Mesendoderm (in vitro differentiated cells): ENCODE data around the gene INSR.

Experiments
- DNase-seq: peaks from one replicate; pipeline ENCODE4 v3.0.0; 2013
- H2AK5ac ChIP-seq: 2 replicates; pipeline ENCODE4 v1.6.1; 2013; ENCODE audit warnings: low read length, inconsistent platforms
- H2BK120ac ChIP-seq: 2 replicates; pipeline ENCODE4 v1.6.1; 2013; ENCODE audit warnings: low read depth, mild to moderate bottlenecking, low read length, moderate library complexity, mixed read lengths
- H2BK15ac ChIP-seq: replicated peaks from 2 replicates; pipeline ENCODE4 v1.6.1; 2013; ENCODE audit warnings: low read depth, mild to moderate bottlenecking, moderate library complexity
- H2BK5ac ChIP-seq: 2 replicates; pipeline ENCODE4 v1.6.1; 2013; ENCODE audit warnings: low read length, inconsistent platforms
- H3K18ac ChIP-seq: 2 replicates; pipeline ENCODE4 v1.6.1; 2013; ENCODE audit warnings: mild to moderate bottlenecking, low read length, mixed read lengths
- H3K23ac ChIP-seq: one replicate; pipeline ENCODE4 v1.6.1; 2013; ENCODE audit warnings: low read length
- H3K27ac ChIP-seq: 2 replicates; pipeline ENCODE4 v1.5.1; 2013; ENCODE audit warnings: low read depth, mild to moderate bottlenecking, inconsistent platforms, low read length, moderate library complexity
- H3K27me3 ChIP-seq: 2 replicates; pipeline ENCODE4 v1.6.1; 2013; ENCODE audit warnings: low read length, control low read depth, mild to moderate bottlenecking, inconsistent platforms; ENCODE audit not compliant: insufficient read depth, poor library complexity
- H3K36me3 ChIP-seq: 2 replicates; pipeline ENCODE4 v1.6.1; 2013; ENCODE audit warnings: low read length, inconsistent platforms; ENCODE audit not compliant: control insufficient read depth, insufficient read depth
- H3K4ac ChIP-seq: one replicate; pipeline ENCODE4 v1.6.1; 2013; ENCODE audit warnings: low read depth, mild to moderate bottlenecking, low read length, moderate library complexity
- H3K4me1 ChIP-seq: 2 replicates; pipeline ENCODE4 v1.6.1; 2013; ENCODE audit warnings: low read depth, low read length, inconsistent platforms; ENCODE audit not compliant: control insufficient read depth
- H3K4me2 ChIP-seq: 2 replicates; pipeline ENCODE4 v1.6.1; 2013; ENCODE audit warnings: low read length
- H3K4me3 ChIP-seq: 2 replicates; pipeline ENCODE4 v1.5.1; 2013; ENCODE audit warnings: mild to moderate bottlenecking, low read length
- H3K56ac ChIP-seq: one replicate; pipeline ENCODE4 v1.6.1; 2013; ENCODE audit warnings: low read length
- H3K79me1 ChIP-seq: 2 replicates; pipeline ENCODE4 v1.6.1; 2013; ENCODE audit warnings: low read length, inconsistent platforms
- H3K79me2 ChIP-seq: 2 replicates; pipeline ENCODE4 v1.6.1; 2013; ENCODE audit warnings: mild to moderate bottlenecking, low read length; ENCODE audit not compliant: control insufficient read depth, insufficient read depth
- H3K9ac ChIP-seq: 2 replicates; pipeline ENCODE4 v1.6.1; 2013; ENCODE audit warnings: low read length, inconsistent platforms
- H4K5ac ChIP-seq: one replicate; pipeline ENCODE4 v1.6.1; 2013; ENCODE audit warnings: low read length
- H4K8ac ChIP-seq: one replicate; pipeline ENCODE4 v1.6.1; 2013; ENCODE audit warnings: low read depth, mild to moderate bottlenecking, control low read depth, low read length, moderate library complexity
- WGBS: extraction: QIAGEN DNeasy Blood & Tissue Kit; methylation state at CpG from one replicate; pipeline ENCODE4 v1.1.7; 2013; ENCODE audit warnings: low lambda C conversion rate, missing lambda C conversion rate; ENCODE audit not compliant: insufficient coverage; ENCODE audit errors: extremely low coverage; 5-methylcytosine and 5-hydroxymethylcytosine counted together

INSR gene

GRCh38 chr19:7099597-7099921 is 194.7 kb downstream of the INSR start:
- no CpG with 5 or more reads among the region's 9 CpGs for WGBS
- no peak overlapping the region for H2BK120ac ChIP-seq
- H3K56ac ChIP-seq, result peak overlapping the region; percentile 98
- H3K27me3 ChIP-seq, result no peaks in the 10 kb centered on the region
- H3K79me1 ChIP-seq, result no peaks in the 10 kb centered on the region
- H2BK5ac ChIP-seq, result no peak overlapping the region
- no peak overlapping the region for H3K18ac ChIP-seq
- peak overlapping the region; percentile 80 for H3K9ac ChIP-seq
- DNase-seq, result no peak
- H3K4me2 ChIP-seq, result peak overlapping the region; percentile 56
- H4K8ac ChIP-seq, result no peak overlapping the region
- H3K4ac ChIP-seq, result no peak overlapping the region
- no peaks in the 10 kb centered on the region for H3K36me3 ChIP-seq
- H3K79me2 ChIP-seq, result no peaks in the 10 kb centered on the region
- H3K4me1 ChIP-seq, result no peaks in the 10 kb centered on the region
- H3K27ac ChIP-seq, result no peak overlapping the region
- no peak overlapping the region for H3K4me3 ChIP-seq
- H3K23ac ChIP-seq, result no peak overlapping the region
- no peak overlapping the region for H2BK15ac ChIP-seq
- H2AK5ac ChIP-seq, result no peak overlapping the region
- no peak overlapping the region for H4K5ac ChIP-seq

GRCh38 chr19:7098701-7099596 is 195.3 kb downstream of the INSR start:
- peak overlapping the region; percentile 87 for H3K27ac ChIP-seq
- peak overlapping the region; percentile 50 for H3K4me3 ChIP-seq
- no peak overlapping the region for H2AK5ac ChIP-seq
- no peaks in the 10 kb centered on the region for H3K36me3 ChIP-seq
- peak overlapping the region; percentile 56 for H3K4me2 ChIP-seq
- peak overlapping the region; percentile 22 for H3K4ac ChIP-seq
- H2BK120ac ChIP-seq, result no peak overlapping the region
- no CpG with 5 or more reads among the region's 78 CpGs for WGBS
- H2BK5ac ChIP-seq, result peak overlapping the region; percentile 24
- H4K5ac ChIP-seq, result no peak overlapping the region
- H3K27me3 ChIP-seq, result no peaks in the 10 kb centered on the region
- no peak overlapping the region for H4K8ac ChIP-seq
- H2BK15ac ChIP-seq, result no peak overlapping the region
- no peaks in the 10 kb centered on the region for H3K79me1 ChIP-seq
- peak overlapping the region; percentile 80 for H3K9ac ChIP-seq
- DNase-seq, result peak; percentile 97
- peak overlapping the region; percentile 98 for H3K56ac ChIP-seq
- peak overlapping the region; percentile 2 for H3K18ac ChIP-seq
- H3K79me2 ChIP-seq, result no peaks in the 10 kb centered on the region
- no peak overlapping the region for H3K23ac ChIP-seq
- H3K4me1 ChIP-seq, result no peaks in the 10 kb centered on the region

GRCh38 chr19:7098096-7098495 is 196.1 kb downstream of the INSR start:
- H3K79me2 ChIP-seq, result no peaks in the 10 kb centered on the region
- no CpG with 5 or more reads among the region's 3 CpGs for WGBS

GRCh38 chr19:7088999-7089398 is 205.2 kb downstream of the INSR start:
- H3K4me2 ChIP-seq, result no peak overlapping the region
- H3K36me3 ChIP-seq, result peaks cover 3% of the 10 kb centered on the region
- H3K56ac ChIP-seq, result no peak overlapping the region
- no peaks in the 10 kb centered on the region for H3K79me1 ChIP-seq
- no peak for DNase-seq
- H2BK15ac ChIP-seq, result no peak overlapping the region
- no peak overlapping the region for H3K27ac ChIP-seq
- H2BK120ac ChIP-seq, result no peak overlapping the region
- no peak overlapping the region for H4K8ac ChIP-seq
- H3K18ac ChIP-seq, result no peak overlapping the region
- no peak overlapping the region for H4K5ac ChIP-seq
- WGBS, result no CpG with 5 or more reads among the region's 6 CpGs
- H3K4me1 ChIP-seq, result no peaks in the 10 kb centered on the region
- H3K23ac ChIP-seq, result no peak overlapping the region
- H3K27me3 ChIP-seq, result no peaks in the 10 kb centered on the region
- no peaks in the 10 kb centered on the region for H3K79me2 ChIP-seq
- no peak overlapping the region for H2AK5ac ChIP-seq
- H2BK5ac ChIP-seq, result no peak overlapping the region
- no peak overlapping the region for H3K4me3 ChIP-seq
- no peak overlapping the region for H3K9ac ChIP-seq
- no peak overlapping the region for H3K4ac ChIP-seq

More at GRCh38 chr19:7098096-7098495, 196.1 kb downstream of the INSR start:
- no peaks in the 10 kb centered on the region for H3K36me3 ChIP-seq
- H3K18ac ChIP-seq, result no peak overlapping the region
- no peak overlapping the region for H3K4me3 ChIP-seq
- H3K4me1 ChIP-seq, result no peaks in the 10 kb centered on the region
- no peak overlapping the region for H3K4me2 ChIP-seq
- H4K8ac ChIP-seq, result no peak overlapping the region
- H3K27me3 ChIP-seq, result no peaks in the 10 kb centered on the region
- no peaks in the 10 kb centered on the region for H3K79me1 ChIP-seq
- H2BK15ac ChIP-seq, result no peak overlapping the region
- no peak overlapping the region for H3K27ac ChIP-seq
- no peak overlapping the region for H2AK5ac ChIP-seq
- H3K23ac ChIP-seq, result no peak overlapping the region
- H2BK5ac ChIP-seq, result no peak overlapping the region
- no peak for DNase-seq
- no peak overlapping the region for H3K9ac ChIP-seq
- H3K56ac ChIP-seq, result no peak overlapping the region
- H4K5ac ChIP-seq, result no peak overlapping the region
- H2BK120ac ChIP-seq, result no peak overlapping the region
- H3K4ac ChIP-seq, result no peak overlapping the region

DNA sequence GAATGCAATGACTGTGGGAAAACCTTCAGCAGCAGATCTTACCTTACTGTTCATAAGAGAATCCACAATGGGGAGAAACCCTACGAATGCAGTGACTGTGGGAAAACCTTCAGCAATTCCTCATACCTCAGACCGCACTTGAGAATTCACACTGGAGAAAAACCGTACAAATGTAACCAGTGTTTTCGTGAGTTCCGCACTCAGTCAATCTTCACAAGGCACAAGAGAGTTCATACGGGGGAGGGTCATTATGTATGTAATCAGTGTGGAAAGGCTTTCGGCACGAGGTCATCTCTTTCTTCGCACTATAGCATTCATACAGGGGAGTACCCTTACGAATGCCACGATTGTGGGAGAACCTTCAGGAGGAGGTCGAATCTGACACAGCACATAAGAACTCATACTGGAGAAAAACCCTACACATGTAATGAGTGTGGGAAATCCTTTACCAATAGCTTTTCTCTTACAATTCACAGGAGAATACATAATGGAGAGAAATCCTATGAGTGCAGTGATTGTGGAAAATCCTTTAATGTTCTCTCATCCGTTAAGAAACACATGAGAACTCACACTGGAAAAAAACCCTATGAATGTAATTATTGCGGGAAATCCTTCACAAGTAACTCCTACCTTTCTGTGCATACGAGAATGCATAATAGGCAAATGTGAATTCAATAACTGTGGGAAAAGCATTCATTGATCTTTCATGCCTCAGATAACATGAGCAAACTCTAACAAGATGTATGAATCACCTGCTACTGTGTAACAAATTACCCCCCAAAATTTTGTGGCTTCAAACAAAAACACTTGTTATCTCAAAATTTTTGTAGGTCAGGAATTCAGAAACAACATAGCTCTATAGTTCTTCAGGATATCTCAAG is 210.9 kb downstream of the INSR start:
- H2BK15ac ChIP-seq, result no peak overlapping the region
- no peak overlapping the region for H4K5ac ChIP-seq
- H3K79me2 ChIP-seq, result no peaks in the 10 kb centered on the region
- H2BK5ac ChIP-seq, result no peak overlapping the region
- DNase-seq, result peak; percentile 70
- H2BK120ac ChIP-seq, result no peak overlapping the region
- WGBS, result no CpG with 5 or more reads among the region's 15 CpGs
- H3K56ac ChIP-seq, result no peak overlapping the region
- H3K27me3 ChIP-seq, result no peaks in the 10 kb centered on the region
- H3K79me1 ChIP-seq, result no peaks in the 10 kb centered on the region
- H3K27ac ChIP-seq, result no peak overlapping the region
- no peaks in the 10 kb centered on the region for H3K4me1 ChIP-seq
- peaks cover 32% of the 10 kb centered on the region for H3K36me3 ChIP-seq
- peak overlapping the region; percentile 58 for H3K4me3 ChIP-seq
- no peak overlapping the region for H3K4ac ChIP-seq
- H3K4me2 ChIP-seq, result no peak overlapping the region
- no peak overlapping the region for H4K8ac ChIP-seq
- no peak overlapping the region for H3K9ac ChIP-seq
- H3K18ac ChIP-seq, result no peak overlapping the region
- H2AK5ac ChIP-seq, result no peak overlapping the region
- H3K23ac ChIP-seq, result no peak overlapping the region
